ENCODE data around the gene PPP1R9A. TPM values are rescaled to one million over a fixed set of nuclear protein-coding genes. Genes with fewer than 3 reads are reported as not detected.

Gene PPP1R9A
- total RNA-seq, 1 experiment from 2014 or later = 2.6 TPM

DNA sequence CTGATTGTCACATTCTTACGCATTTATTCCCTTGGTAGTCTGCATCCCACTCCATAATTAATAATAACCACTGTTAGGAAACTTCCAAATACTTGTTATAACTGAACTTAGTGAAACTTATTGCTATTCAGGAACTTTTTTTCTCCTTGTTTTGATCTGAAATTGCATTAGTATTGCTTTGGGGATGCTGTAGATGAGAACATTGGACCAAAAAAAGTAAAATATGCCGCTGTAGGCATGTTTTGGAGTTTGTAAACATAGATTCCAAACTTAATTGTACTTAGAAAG, 1.7 kb downstream of the PPP1R9A start:
- DNase-seq (ENCODE audit: low read depth) = no peak

DNA sequence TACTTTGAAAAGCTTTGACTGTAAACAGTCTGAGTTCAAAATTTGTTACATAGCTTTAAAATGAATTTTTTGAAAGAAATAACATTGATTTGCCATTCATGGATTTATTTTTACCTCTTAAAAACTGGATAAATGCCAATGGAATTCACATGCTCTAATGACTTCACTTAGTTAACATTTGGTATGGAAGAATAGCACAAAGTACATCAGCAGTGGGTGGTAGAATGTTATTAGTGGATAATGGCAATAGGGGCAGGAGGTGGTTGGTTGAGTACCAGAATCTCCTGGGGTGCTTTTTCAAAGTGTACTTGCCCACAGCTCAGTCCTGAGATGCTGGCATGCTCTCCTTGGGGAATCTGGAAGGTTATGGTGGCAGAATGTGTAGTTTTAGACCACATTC, 4.7 kb downstream of the PPP1R9A start:
- no peak for DNase-seq (ENCODE audit: low read depth)

DNA sequence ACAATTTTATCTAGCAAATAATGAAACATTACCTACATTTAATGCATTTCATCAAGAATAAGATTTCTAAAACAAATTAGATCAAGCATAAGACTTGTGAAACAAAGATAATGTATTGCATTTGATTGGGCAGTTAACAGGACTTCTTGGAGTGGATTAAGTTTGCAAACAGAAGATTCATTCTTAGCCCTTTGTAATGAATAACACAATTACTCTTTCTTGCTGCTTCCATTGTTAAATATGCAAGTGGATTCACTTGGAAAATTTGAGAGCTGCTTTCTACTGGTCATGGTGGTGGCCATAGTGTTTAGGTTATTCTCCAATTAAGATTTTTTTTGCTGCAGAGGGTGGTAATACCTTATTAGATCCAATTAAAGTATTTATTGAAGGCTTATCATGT, 6.0 kb downstream of the PPP1R9A start:
- DNase-seq (ENCODE audit: low read depth) = no peak

DNA sequence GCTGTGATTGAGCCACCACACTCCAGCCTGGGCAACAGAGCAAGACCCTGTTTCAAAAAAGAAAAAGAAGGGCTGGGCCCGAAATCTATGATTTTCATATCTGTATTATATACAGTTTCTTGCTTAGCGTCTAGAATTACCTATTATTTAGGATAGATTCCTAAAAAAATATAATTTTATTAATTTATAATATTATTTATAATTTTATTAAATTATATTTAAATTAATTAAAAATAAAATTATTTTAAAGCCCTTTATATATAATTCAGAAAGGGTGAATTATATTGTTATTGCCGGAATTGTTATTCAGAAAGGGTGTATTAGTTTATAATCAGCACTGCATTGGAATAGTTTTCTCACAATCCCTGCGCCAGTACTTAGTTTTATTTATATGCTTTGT, 14.5 kb downstream of the PPP1R9A start:
- DNase-seq (ENCODE audit: low read depth) = no peak

DNA sequence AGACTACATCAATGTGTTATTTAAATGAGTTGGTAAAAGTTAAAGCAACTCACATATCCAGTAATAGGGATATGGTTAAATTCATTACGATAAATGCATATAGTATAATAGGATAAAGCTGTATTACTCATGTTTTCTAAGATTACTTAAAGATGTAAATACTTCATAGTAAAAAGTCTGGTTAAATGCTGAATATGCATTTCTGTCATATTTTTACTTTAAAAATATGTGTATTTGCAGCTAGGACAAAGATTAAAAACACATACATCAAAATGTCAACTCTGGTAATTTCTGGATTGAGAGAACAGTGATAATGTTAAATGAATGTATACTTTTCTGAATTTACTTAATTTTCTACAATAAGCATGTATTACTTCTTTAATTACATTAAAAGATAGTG, 15.1 kb downstream of the PPP1R9A start:
- DNase-seq (ENCODE audit: low read depth) = no peak

DNA sequence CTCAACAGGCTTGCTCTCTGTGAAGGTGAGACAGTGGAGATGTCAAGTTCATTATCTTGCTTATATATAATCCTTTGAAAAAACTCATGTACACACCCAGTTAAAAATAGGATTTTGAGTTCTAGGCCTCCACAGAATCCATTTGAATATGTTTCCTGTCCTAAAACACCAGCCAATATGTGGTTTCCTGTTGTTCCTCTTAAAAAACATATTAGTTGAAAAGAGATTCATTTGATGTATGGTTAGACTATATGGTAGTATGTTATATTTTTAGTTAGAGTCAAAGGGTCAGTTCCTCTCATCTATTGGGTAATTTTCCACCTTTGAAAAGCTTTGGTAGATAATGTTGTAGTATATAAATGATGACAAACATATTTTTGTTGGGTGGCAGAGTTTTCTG, 16.0 kb downstream of the PPP1R9A start:
- DNase-seq (ENCODE audit: low read depth) = no peak

DNA sequence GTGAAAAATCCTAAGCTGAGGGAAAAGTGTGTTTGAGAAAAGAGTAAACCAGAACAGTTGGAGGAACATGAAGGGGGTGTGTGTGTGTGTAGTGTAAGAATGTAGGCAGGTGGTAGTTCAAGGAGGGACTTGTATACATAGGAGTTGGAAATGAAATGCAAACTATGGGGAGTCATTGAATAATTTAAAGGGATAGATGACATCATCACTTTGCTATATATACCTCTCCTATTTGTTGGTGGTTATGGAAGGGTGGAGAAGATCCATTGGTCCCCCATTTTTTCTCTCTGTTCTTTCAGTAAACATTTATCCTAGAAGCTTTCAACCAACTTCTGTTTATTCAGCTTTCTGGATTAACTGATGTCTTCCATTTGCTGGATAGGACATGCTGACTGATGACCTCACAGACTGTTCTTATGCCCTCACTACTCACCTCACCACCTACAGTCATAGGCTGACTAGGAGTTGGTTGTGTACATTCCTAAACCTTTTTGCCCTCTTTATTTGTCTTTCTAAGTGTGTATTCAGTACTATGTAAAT, 20.8 kb downstream of the PPP1R9A start:
- no peak for DNase-seq (ENCODE audit: low read depth)

DNA sequence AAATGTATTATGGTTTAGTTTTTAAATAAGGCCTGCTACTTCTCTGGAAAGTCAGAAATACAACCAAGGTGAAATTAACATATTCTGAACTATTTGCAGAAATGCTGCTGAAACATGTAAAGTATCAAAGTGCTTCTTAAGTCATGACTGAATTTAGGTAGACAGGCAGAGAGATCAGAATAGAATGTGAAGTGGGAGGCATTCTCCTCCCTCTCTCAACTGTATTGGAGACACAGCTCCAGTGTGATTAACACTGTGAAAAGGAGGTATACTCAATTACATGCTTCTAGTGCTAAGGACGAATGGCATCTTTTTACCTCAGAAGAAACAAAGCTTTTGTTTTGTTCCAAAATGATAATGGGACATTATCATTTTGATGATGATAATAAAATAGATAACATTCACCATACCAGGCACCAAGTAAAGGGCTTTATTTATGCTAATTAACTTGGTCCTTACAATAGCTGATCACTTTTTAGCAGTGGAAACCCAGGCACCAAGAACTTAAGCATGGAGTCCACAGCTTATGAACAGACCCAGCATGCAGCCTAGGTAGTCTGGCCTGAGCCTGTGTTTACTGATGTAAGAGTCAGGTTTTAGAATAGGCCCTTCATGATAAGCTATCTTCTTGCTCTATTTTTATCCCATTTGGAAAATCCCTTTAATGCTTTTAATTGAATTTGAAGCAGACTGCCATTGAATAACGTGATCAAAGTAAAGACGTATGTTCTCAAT, 26.0 kb downstream of the PPP1R9A start:
- no peak for DNase-seq (ENCODE audit: low read depth)

DNA sequence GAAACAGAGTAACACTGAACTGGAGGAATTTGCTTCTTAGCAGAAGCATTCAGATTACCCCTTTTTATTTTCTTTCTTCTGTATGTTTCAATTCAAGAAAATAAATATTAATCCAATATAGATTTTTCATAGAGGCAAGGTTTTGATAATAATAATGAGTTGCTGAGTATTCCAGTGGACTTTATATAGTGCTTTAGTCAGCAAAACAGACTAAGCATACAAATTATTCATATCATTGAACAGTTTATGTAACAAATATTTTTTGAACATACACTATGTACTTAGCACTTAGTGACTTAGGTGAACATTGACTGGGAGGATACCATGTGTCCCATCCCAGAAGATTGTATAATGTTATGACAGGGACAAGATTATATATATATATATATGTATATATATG, 32.0 kb downstream of the PPP1R9A start:
- DNase-seq (ENCODE audit: low read depth) = no peak

DNA sequence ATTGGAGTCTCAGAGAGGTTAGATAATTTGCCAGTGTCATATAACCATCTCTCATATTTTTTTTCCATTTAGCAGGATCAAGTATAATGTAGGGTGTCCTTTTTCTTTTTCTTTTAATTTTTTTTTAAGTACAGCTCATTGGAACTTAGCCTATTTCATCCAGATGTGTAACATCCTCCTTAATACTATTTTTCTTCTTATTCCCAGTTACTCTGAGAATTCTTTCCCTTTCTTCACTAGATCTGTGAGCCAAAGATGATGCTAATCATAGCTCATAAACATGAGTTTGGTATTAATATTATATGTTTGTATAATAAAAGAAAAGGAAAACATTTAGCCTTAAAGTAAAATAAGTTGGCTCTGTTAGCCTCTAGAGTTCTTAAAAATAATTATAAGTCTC, 32.8 kb downstream of the PPP1R9A start:
- no peak for DNase-seq (ENCODE audit: low read depth)

DNA sequence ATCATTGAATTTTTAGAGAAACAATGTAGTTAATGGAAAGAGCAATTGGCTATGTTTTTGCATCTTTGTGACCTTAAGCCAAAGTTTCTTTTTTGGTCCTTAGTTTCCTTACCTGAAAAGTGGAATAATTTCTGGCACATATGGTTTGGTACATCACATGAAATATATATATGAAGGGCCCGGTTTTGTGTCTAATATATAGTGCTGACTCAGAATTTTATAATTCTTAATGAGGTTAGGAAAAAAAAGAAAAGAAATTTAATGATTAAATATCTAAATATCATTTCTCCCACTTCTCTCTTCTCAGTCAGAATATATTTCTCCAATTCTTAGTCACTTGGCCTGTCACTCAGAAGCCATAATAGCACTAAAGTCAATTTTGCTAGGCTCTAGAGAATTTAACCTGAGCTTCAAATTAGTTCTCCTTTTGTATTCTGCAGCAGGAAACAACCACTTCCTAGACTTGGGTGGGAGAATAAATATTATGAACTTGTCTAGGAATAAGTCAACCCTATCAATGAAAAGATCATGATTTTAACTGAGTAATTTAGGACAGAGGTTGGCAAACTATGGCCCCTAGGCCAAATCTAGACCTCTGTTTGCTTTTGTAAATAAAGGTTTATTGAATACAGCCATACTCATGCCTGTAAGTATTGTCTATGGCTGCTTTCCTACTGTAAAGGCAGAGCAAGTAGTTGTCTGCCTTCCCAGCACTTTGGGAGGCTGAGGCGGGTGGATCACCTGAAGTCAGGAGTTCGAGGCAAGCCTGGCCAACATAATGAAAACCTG, 34.6 kb downstream of the PPP1R9A start:
- DNase-seq (ENCODE audit: low read depth) = no peak

DNA sequence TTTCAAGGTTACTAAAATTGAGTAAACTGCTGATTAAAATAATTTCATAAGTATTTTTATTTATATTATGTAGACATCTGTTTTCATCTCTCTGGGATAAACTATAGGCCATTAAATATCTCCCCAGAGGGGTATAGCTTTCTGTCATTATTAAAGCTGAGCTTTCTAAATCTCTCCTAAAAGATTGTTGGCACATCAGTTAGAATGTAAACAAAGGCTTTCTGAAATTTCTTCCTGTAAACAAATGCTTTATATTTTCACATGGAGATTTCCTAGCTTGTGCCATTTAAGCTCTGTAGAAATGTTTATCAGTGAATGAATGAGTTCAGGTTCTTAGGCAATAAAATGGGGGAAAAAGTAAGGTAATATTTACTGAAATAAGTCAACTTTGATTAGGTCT, 35.7 kb downstream of the PPP1R9A start:
- no peak for DNase-seq (ENCODE audit: low read depth)

DNA sequence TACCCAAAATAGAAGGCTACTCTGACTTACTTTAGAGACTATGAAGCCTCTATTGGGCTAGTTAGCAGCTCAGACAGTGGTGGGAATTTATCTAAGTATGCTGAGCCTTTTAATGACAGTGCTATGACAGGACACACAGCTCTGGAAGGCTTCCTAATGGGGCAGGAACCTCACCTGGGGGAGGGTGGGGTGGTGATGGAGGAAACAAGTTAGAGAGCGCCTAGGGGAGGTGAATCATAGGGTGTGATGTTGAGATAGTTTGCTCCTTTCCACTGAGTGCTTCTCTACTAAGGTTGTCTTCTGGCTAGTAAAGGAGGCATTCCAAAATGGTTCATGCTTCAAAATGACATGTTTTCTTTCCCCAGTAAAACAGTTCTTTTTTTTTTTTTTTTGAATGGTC, 42.1 kb downstream of the PPP1R9A start:
- DNase-seq (ENCODE audit: low read depth) = no peak

DNA sequence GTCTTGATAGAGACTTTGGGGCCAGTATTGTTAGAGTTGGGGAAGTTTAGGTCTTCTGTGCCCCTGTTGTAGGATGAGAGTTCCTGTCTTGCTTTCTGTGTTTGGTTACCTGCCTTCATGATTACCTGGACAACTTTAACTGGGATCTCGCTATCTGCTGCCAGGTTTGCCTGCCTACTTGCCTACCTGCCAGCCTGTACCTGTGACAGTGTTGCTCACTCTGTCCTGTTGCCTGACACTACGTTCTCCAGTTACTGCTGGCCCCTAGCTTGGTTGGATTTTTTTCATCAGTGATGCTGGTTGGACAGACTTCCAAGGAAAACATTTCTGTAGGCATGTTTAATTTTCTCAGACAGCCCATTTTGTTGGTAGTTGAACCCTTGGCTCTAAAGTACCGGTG, 48.4 kb downstream of the PPP1R9A start:
- DNase-seq (ENCODE audit: low read depth) = no peak

DNA sequence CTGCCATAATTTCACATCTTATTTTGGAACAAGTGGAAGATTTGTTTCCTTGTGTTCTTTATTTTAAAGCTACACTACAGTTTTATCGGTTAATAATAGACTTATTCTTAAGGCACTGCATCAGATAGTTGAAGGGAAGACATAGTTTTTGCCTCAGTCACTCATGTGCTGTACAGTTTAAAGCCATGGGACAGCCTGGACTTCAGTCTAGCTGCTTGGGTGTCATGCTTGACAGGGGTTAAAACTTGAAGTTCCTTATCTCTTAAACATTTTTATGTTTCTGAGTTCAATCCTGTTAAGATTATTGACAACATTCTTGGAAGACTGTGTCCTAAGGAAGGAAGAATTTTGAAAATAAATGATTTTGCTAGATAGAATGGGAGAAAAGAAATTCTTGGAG, 49.7 kb downstream of the PPP1R9A start:
- no peak for DNase-seq (ENCODE audit: low read depth)

DNA sequence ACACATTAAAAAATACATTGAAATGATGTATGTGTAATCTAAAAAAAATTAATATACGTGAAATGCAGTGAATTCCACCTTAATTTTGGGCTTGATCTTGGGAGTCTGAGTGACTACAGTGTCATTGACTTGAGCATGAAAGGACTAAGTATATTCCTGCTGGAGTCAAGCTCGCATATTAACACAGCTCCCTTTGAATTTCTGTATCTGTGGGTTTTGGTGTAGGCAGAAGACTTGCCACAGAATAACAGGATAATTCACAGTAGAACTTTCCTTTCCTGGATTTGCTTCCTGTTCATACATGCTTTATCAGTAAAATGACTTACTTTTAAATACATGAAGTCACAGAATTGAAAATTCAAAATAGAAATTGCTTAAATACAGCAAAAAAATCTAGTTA, 55.3 kb downstream of the PPP1R9A start:
- DNase-seq (ENCODE audit: low read depth) = no peak

DNA sequence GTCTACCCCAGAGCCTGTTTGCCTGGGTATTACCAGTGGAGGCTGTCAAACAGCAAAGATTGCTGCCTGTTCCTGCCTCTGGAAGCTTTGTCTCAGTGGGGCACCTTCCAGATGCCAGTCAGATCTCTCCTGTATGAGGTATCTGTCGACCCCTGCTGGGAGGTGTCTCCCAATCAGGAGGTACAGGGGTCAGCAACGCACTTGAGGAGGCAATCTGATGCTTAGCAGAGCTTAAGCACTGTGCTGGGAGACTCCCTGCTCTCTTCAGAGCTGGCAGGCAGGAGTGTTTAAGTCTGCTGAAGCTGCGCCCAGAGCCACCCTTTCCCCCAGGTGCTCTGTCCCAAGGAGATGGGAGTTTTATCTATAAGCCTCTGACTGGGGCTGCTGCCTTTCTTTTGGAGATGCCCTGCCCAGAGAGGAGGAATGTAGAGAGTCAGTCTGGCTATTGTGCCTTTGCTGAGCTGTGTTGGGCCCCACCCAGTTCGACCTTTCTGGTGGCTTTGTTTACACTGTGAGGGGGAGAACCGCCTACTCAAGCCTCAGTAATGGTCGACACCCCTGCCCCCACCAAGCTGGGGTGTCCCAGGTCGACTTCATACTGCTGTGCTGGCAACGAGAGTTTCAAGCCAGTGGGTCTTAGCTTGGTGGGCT, 62.2 kb downstream of the PPP1R9A start:
- no peak for DNase-seq (ENCODE audit: low read depth)

DNA sequence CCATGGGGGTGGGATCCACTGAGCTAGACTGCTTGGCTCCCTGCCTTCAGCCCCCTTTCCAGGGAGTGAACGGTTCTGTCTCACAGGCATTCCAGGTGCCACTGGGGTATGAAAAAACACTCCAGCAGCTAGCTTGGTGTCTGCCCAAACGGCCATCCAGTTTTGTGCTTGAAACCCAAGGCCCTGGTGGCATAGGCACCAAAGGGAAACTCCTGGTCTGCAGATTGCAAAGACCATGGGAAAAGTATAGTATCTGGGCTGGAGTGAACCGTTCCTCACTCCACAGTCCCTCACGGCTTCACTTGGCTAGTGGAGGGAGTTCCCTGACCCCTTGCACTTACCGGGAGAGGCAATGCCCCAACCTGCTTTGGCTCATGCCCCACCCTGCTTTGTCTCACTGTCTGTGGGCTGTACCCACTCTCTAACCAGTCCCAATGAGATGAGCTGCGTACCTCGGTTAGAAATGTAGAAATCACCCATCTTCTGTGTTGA, 62.7 kb downstream of the PPP1R9A start:
- no peak for DNase-seq (ENCODE audit: low read depth)

DNA sequence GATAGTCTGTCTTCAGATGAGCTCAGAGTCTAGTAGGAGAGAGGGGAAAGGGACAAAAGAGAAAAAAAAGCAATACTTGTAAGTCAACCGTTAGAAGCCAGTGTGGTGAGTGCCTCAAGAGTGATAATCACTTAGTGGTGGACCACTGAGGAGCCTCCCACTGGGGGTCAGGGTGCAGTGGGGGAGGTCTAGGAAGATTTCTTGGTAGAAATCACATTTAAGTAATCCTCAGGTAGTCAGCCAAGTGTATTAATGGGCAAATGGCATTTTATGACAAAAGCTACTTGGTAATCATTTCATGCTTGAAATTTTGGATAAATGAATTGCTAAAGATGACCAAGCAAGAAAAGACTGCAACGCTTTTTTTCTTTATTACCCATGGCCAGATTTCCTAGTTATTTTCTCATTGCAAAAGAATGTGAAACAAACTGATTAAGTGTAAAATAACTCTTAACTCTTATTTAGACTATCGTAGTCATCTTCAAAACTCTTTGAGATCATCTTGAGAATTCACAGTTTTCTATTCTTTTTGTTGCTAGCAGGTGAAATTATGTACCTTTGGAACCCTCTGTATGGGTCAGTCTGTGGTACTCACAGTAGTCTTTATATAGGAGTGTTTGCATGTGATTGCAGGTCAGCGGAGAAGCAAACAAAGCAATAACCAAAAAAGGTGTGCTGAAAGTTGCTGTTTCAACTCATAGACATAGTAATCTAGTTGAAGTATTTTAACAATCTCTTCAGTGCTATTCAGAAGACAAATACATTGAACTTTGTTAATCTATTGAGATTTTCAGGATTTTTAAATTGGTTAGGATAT, 63.9 kb downstream of the PPP1R9A start:
- peak; percentile 7 for DNase-seq (ENCODE audit: low read depth)

DNA sequence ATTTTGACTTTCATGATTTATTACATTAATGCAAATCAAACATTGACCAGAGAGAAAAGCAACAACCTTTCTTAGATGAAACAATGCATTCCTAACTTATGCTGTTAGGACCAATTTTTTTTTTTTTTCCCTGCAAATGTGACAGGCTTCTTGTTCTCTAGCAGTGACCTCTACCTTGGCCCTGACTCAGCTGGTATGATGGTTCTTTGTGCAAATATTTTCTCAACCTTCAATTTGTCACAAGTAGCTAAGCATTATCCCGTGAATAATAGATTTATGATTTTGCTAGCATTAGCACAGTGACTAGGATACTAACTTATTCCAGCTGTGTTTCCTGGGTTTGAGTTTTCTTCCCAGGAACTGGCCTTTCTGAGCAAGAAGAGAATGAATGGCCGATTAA, 64.9 kb downstream of the PPP1R9A start:
- DNase-seq (ENCODE audit: low read depth) = peak; percentile 21

DNA sequence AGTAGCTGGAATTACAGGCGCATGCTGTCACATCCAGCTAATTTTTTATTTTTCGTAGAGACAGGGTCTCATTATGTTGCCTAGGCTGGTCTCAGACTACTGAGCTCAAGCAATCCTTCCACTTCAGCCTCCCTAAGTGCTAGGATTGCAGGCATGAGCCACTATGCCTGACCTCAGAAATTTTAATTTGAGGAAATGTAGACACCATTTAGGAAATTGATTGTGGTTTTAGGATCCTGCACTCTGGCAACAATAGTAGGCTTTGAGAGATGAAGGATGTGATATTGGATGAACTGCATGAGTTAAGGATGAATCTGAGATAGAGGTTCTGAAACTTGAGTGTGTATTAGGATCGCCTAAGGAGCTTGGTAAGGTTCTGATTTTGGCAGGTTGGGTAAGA, 66.5 kb downstream of the PPP1R9A start:
- DNase-seq (ENCODE audit: low read depth) = no peak

DNA sequence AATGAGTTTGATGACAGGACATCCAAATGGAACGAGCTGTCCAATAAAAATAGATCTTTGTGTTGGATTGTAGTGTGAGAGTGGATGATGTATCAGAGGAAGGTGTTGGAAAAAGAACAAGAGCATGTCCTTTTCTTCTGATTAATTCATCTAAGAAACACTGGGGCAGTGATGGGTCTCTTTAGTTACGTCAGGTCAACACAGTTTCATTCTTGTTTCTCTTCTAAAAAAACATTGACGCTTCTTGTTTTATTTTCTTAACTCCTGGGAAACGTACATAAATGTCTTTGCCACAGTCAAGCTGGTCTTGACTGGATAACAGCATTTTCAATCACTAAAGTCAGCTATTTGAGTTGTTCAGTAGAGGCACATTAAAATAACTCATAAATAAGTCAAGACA, 67.0 kb downstream of the PPP1R9A start:
- DNase-seq (ENCODE audit: low read depth) = no peak
